ENCODE results near the gene BARHL2. TPM values are rescaled to one million over a fixed set of nuclear protein-coding genes. Genes with fewer than 3 reads are reported as not detected.
A peak's percentile ranks its signal among the peaks of the same experiment; 100 is the strongest.

The BARHL2 gene
- total and polyA plus RNA-seq, 10 donors, result not detected

DNA sequence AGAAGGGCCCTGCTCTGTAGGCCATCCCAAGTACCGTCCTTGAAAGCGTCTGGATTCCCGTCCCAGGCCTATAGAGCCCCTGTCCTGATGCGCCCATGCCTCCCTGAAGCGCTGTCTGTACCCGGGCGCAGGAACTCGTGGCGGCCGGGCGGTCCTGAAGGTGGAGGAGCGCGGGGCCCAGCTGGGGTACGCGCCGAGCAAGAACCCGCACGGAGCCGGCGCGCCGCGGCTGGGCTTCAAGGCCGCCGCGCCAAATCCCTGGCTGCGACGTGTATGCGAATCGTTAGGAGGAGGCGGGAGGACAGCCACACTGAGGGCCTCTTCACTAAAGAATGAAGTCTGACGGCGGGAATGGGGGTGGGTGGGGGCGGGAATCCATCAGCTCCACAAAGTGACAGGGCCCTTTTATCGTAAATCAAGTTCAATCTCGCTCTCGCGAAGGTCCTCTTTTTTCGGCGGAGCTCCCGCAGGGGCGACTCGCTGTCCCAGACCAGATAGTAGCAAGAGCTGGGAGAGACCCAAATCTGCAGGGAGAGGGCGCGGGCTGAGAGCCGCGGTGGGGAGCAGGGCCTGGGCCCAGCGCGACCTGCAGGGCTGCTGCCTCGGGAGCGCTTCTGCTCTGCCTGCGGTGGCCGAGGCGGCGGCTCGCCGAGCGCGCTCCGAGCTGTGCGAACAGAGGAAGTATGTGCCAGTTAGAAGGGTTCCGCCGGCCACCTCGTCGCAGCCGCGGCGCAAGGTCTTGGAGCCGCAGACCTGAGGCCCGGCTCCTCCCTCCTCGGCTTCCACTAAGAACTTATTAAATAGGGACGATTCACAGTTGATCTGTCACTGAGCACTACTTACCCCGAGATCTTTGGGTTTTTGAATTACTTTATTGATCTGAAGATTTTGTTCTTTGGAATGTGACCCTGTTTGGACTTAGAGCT is 10.4 kb downstream of the BARHL2 start:
- no peaks in the 10 kb centered on the region for H3K9me3 ChIP-seq
- H3K36me3 ChIP-seq, result no peaks in the 10 kb centered on the region
- no peak overlapping the region for H3K27ac ChIP-seq
- peak overlapping the region in 7 of 8 donors; percentile 11 to 61 (median 26) for H3K4me3 ChIP-seq
- WGBS, 5 donors, result 0 to 5% (median 3%) methylated on average over 43 to 73 of the region's 73 CpGs
- peaks cover 6 to 26% (median 21%) of the 10 kb centered on the region in 6 donors for H3K4me1 ChIP-seq
- DNase-seq, result peak; percentile 78
- peaks cover 5 to 99% (median 93%) of the 10 kb centered on the region in 7 donors for H3K27me3 ChIP-seq (replicated peaks in 1 of 7)
- TF ChIP-seq POLR2A (IDR thresholded peaks at IDR 0.05), result no peak
- TF ChIP-seq POLR2AphosphoS5 (IDR thresholded peaks at IDR 0.05), result peak in 1 of 3 donors; percentile 36
- intact Hi-C loops (cut with DNase I; ENCODE audit: low total_unique reads), result no loop called here

DNA sequence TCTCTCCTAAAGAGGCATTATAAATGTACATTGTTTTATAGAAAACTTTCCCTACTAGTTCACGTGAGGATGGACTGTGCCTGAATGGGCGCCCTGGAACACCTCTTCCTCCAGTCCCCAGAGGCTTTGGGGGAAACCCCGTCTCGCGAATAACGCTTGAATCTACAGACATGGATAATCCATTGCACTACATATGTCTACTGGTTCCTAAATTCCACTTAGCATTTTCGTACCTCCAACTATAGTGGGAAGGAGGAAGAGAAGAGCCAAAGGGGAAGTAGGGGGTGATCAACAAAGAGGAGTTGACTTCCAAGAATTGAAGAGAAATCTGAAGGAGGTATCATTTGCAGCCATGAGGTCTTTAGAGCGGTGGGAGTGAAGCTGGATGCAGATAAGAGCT is 11.1 kb downstream of the BARHL2 start:
- Histone ChIP-seq H3K4me1 (peaks cover 6 to 20% (median 19%) of the 10 kb centered on the region in 6 donors), H3K27ac (no peak overlapping the region), H3K4me3 (peak overlapping the region in 2 of 8 donors; percentile 17 to 37), H3K9me3 (no peaks in the 10 kb centered on the region), H3K36me3 (no peaks in the 10 kb centered on the region), H3K27me3 (replicated peaks in 1 of 7) (peaks cover 5 to 99% (median 93%) of the 10 kb centered on the region in 7 donors)
- WGBS, 5 donors, result 10 to 19% (median 13%) methylated on average over 8 of the region's 8 CpGs
- DNase-seq, result no peak
- intact Hi-C loops (cut with DNase I; ENCODE audit: low total_unique reads), result no loop called here
- TF ChIP-seq, protein P1, sequence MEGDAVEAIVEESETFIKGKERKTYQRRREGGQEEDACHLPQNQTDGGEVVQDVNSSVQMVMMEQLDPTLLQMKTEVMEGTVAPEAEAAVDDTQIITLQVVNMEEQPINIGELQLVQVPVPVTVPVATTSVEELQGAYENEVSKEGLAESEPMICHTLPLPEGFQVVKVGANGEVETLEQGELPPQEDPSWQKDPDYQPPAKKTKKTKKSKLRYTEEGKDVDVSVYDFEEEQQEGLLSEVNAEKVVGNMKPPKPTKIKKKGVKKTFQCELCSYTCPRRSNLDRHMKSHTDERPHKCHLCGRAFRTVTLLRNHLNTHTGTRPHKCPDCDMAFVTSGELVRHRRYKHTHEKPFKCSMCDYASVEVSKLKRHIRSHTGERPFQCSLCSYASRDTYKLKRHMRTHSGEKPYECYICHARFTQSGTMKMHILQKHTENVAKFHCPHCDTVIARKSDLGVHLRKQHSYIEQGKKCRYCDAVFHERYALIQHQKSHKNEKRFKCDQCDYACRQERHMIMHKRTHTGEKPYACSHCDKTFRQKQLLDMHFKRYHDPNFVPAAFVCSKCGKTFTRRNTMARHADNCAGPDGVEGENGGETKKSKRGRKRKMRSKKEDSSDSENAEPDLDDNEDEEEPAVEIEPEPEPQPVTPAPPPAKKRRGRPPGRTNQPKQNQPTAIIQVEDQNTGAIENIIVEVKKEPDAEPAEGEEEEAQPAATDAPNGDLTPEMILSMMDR (IDR thresholded peaks at IDR 0.05 in 8 of 11, conservative IDR thresholded peaks at IDR 0.05 in 3 of 11), result no peak
- TF ChIP-seq POLR2A (IDR thresholded peaks at IDR 0.05) (no peak), POLR2AphosphoS5 (IDR thresholded peaks at IDR 0.05) (no peak)

DNA sequence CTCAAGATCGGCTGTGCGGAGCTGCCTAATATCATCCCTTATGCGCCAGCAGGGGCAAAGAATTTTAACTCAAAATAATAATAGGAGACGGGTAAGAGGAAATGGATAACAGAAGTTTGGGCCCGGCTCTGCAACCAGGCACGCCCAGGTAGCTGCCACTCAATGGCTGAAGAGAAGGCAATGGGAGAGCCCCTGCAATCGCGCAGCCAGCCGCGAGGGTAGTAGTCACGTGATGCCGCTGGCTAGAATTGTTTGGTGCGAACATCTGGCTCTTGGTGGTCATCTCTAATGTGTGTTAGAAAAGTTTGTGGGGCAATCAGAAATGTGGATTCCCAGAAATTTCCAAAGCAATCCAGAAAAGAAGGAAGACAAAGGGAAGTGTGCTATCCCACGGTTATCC is 12.3 kb downstream of the BARHL2 start:
- Histone ChIP-seq H3K36me3 (no peaks in the 10 kb centered on the region), H3K9me3 (no peaks in the 10 kb centered on the region), H3K27ac (no peak overlapping the region), H3K4me1 (peaks cover 6 to 17% (median 15%) of the 10 kb centered on the region in 6 donors), H3K4me3 (no peak overlapping the region), H3K27me3 (replicated peaks in 1 of 7) (peaks cover 5 to 99% (median 86%) of the 10 kb centered on the region in 7 donors)
- 12 to 21% (median 14%) methylated on average over 14 of the region's 14 CpGs for WGBS, 5 donors
- TF ChIP-seq, protein P1 (IDR thresholded peaks at IDR 0.05 in 8 of 11, conservative IDR thresholded peaks at IDR 0.05 in 3 of 11), result no peak
- TF ChIP-seq POLR2AphosphoS5 (IDR thresholded peaks at IDR 0.05) (no peak), POLR2A (IDR thresholded peaks at IDR 0.05) (no peak)
- intact Hi-C loops (cut with DNase I; ENCODE audit: low total_unique reads), result no loop called here
- DNase-seq, result no peak

DNA sequence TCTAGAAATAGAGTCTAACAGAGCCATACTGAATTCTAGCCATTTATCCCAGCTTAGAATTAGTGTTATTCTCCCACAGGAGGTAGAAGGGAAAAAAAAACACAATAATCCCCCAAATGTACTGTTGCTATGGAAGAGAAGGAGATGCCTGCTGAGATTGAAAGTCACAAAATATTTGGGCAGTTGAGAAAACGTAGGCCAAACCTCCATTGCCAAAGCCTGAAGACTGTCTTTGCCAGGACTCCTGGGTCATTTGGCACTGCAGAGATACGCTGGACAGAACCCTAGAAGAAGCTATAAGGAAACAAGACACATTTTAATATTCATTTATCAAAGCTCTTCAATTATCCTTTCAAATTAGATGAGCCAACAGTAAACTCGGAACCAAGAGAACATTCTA is 22.3 kb downstream of the BARHL2 start:
- 63 to 78% (median 69%) methylated on average over 3 of the region's 3 CpGs for WGBS, 5 donors
- no peaks in the 10 kb centered on the region for H3K9me3 ChIP-seq
- no peaks in the 10 kb centered on the region for H3K36me3 ChIP-seq
- H3K4me1 ChIP-seq, result no peaks in the 10 kb centered on the region
- peaks cover 0 to 50% (median 4%) of the 10 kb centered on the region in 7 donors for H3K27me3 ChIP-seq (replicated peaks in 1 of 7)
- no peak overlapping the region for H3K27ac ChIP-seq
- no peak overlapping the region for H3K4me3 ChIP-seq
- TF ChIP-seq POLR2AphosphoS5 (IDR thresholded peaks at IDR 0.05) (no peak), POLR2A (IDR thresholded peaks at IDR 0.05) (no peak)
- TF ChIP-seq, protein P1 (IDR thresholded peaks at IDR 0.05 in 8 of 11, conservative IDR thresholded peaks at IDR 0.05 in 3 of 11), result no peak
- intact Hi-C loops (cut with DNase I; ENCODE audit: low total_unique reads), result no loop called here
- no peak for DNase-seq

All from spleen (tissue), 11 donors.